NCI-H128 (cell line): Measurements from ENCODE around the gene CCDC197.

Experiments used
- DNase-seq: peaks from one replicate; lab custom pipeline; 2025; ENCODE audit not compliant: unreplicated experiment; lab: John Stamatoyannopoulos, UW

Gene CCDC197

GRCh38 chr14:93977171-93977570 lies 19.9 kb upstream of the CCDC197 start:
- DNase-seq, result no peak

- no peak for DNase-seq
Observed at GRCh38 chr14:93977790-93978581, 19.1 kb upstream of the CCDC197 start.

- no peak for DNase-seq
Observed at GRCh38 chr14:93978735-93979134, 18.4 kb upstream of the CCDC197 start.

GRCh38 chr14:93980456-93981201 lies 16.5 kb upstream of the CCDC197 start:
- DNase-seq, result no peak

- DNase-seq, result no peak
Observed at GRCh38 chr14:93981316-93982229, 15.5 kb upstream of the CCDC197 start.

GRCh38 chr14:93982230-93983007 lies 14.7 kb upstream of the CCDC197 start:
- DNase-seq, result no peak

- DNase-seq, result no peak
Observed at GRCh38 chr14:93984070-93984469, 13.0 kb upstream of the CCDC197 start.

GRCh38 chr14:93984987-93985410 lies 12.1 kb upstream of the CCDC197 start:
- DNase-seq, result no peak

- no peak for DNase-seq
Observed at GRCh38 chr14:93986955-93987354, 10.1 kb upstream of the CCDC197 start.

GRCh38 chr14:93987376-93987775 lies 9.7 kb upstream of the CCDC197 start:
- no peak for DNase-seq

GRCh38 chr14:93987815-93988476 lies 9.2 kb upstream of the CCDC197 start:
- DNase-seq, result no peak

- no peak for DNase-seq
Observed at GRCh38 chr14:93989939-93990338, 7.2 kb upstream of the CCDC197 start.

GRCh38 chr14:93991212-93991611 lies 5.9 kb upstream of the CCDC197 start:
- no peak for DNase-seq

- no peak for DNase-seq
Observed at GRCh38 chr14:93991649-93992048, 5.5 kb upstream of the CCDC197 start.

- no peak for DNase-seq
Observed at GRCh38 chr14:93993382-93993781, 3.7 kb upstream of the CCDC197 start.

GRCh38 chr14:93994919-93995682 lies 2.0 kb upstream of the CCDC197 start:
- DNase-seq, result no peak

- no peak for DNase-seq
Observed at GRCh38 chr14:93996130-93996695, 888 bp upstream of the CCDC197 start.

- DNase-seq, result no peak
Observed at GRCh38 chr14:93997916-93998870, 1.1 kb downstream of the CCDC197 start.
